Omental fat pad (tissue), 4 donors: Measurements from ENCODE around the gene MAP2K6. TPM values are rescaled to one million over a fixed set of nuclear protein-coding genes. Genes with fewer than 3 reads are reported as not detected.

Experiments
- ATAC-seq: fragments of 150-250 bp; one replicate; pipeline ENCODE4 v1.9.1; 2016; ENCODE audit warnings: mild to moderate bottlenecking, moderate library complexity; ENCODE audit not compliant: low FRiP score
- DNase-seq: peaks from one replicate; pipeline ENCODE4 v3.0.0-alpha.2; 2019; ENCODE audit warnings: low spot score
- CTCF ChIP-seq, 3 donors: fragments of 450-650 bp; IDR thresholded peaks; one replicate each; pipeline ENCODE4 v1.5.1; 2016 to 2017; ENCODE audit warnings: antibody characterized with exemption in 3 of 3, mild to moderate bottlenecking in 3 of 3, moderate library complexity in 2 of 3
- total RNA-seq, 4 donors: library from RNA; depleted of rRNA; stranded (reverse); fragments of >200 nt; gene quantifications; one replicate each; pipeline ENCODE4 v1.1.0, GENCODE V29; 2016

MAP2K6 gene
- total RNA-seq, 4 donors from 2014 or later: 3.5 to 24.3 (median 4.8) TPM

DNA sequence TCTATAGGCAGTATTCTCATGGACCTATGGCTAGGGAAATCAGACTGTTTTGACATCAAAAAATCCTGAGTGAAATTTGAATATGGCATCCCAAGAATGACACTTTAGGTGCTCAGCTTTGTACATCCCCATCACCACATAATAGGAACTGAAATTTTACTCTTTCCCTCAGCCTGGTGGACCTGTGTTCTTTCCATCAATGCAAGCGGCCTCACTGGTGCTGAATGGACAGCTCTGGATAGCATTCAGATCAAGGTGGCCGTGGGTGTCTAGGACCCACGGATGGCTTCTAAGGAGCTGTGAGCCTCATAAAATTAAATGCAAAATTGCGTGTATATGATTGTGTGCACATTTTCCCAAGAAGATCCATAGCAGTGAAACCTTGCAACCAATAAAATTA is 152.6 kb downstream of the MAP2K6 start:
- no peak for TF ChIP-seq CTCF (IDR thresholded peaks at IDR 0.05)
- DNase-seq: no peak
- ATAC-seq: no peak

DNA sequence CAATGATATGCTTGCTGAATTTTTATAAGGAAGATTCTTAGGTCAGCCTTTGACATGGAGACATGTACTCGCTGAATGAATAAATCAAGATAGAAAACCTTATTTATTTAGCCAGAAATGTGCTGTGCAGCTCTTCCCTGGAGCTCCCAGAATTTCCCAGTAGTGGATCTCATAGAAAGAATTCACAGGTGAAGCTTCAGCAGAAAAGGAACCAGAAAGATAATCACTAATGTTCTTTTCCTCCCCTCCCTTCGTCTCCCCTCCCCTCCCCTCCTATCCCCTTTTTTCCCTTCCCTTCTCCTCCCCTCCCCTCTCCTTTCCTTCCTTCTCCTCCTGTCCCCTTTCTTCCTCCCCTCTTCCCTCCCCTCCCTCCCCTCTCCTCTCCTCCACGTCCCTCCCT is 158.2 kb downstream of the MAP2K6 start:
- DNase-seq: no peak
- no peak for ATAC-seq
- TF ChIP-seq CTCF (IDR thresholded peaks at IDR 0.05): no peak

GRCh38 chr17:69573396-69573795 is 158.9 kb downstream of the MAP2K6 start:
- no peak for ATAC-seq
- no peak for TF ChIP-seq CTCF (IDR thresholded peaks at IDR 0.05)
- DNase-seq: no peak

DNA sequence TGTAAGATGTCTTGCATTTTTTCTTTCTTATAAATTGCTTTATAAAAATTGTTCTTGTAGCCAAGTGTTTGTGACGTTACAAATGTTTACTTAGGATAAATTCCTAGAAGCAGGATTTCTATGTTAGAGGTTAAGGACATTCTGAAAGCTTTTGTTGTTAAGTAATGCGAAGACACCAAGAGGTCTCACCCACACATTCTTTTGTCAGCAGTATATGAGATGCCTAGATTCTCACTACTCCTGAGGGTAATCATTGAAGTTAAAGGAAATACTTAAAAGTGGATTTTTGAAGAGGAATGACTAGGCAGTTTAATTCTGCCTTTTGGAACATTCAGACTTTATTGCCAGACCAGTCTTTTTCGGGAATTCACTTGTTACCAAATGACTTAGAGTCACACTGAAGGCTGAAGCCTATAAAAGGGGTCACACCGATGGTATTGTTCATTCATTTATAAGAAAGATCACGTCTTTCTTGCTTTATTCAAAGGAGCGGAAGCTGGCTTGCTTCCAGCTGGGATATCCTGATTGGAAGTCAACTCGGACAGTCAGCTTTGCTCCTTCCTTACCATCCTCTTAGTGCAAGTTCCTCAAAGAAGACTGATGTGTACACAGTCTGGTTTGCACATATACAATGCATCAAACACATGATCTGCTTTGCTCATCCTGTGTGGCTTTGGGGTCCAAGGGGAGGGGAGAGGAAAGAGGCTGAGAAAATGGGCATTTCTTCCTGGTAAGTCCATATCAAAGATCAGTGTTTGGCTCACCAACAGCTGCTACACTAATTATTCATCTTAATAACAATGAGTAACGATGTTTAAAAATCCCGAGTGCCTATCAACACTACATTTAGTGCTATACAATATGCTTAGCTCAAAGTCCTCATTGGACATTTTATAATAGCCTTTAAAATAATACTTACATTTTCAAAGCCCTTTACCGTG is 160.0 kb downstream of the MAP2K6 start:
- no peak for TF ChIP-seq CTCF (IDR thresholded peaks at IDR 0.05)
- no peak for ATAC-seq
- no peak for DNase-seq

- no peak for DNase-seq
- no peak for TF ChIP-seq CTCF (IDR thresholded peaks at IDR 0.05)
- ATAC-seq: peak; percentile 64
Measured at GRCh38 chr17:69575346-69575761, 160.9 kb downstream of the MAP2K6 start.

DNA sequence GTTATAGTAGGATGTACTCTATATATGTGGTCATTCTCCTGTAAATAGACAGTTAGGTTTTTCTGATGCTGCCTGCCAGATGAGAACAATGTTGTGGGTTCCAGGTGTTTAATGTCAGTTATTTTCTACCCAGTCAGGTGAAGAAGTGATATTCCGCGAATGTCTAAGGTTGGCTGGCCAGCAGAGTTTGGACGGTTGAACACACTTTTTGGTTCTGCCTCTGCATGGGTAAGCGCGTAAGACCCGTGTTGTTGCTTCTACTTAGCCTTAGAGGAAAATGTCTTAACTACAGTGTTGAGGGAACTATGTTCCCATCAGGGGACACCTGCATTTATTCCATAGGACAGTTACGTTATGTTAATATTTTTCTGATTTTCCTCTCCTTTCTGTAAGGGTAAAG is 162.6 kb downstream of the MAP2K6 start:
- ATAC-seq (no peak), DNase-seq (no peak)
- no peak for TF ChIP-seq CTCF (IDR thresholded peaks at IDR 0.05)

- no peak for TF ChIP-seq CTCF (IDR thresholded peaks at IDR 0.05)
- no peak for DNase-seq
- no peak for ATAC-seq
Measured at GRCh38 chr17:69578385-69578936, 164.0 kb downstream of the MAP2K6 start.
